Measurements from ENCODE around the gene REC114.

DNA sequence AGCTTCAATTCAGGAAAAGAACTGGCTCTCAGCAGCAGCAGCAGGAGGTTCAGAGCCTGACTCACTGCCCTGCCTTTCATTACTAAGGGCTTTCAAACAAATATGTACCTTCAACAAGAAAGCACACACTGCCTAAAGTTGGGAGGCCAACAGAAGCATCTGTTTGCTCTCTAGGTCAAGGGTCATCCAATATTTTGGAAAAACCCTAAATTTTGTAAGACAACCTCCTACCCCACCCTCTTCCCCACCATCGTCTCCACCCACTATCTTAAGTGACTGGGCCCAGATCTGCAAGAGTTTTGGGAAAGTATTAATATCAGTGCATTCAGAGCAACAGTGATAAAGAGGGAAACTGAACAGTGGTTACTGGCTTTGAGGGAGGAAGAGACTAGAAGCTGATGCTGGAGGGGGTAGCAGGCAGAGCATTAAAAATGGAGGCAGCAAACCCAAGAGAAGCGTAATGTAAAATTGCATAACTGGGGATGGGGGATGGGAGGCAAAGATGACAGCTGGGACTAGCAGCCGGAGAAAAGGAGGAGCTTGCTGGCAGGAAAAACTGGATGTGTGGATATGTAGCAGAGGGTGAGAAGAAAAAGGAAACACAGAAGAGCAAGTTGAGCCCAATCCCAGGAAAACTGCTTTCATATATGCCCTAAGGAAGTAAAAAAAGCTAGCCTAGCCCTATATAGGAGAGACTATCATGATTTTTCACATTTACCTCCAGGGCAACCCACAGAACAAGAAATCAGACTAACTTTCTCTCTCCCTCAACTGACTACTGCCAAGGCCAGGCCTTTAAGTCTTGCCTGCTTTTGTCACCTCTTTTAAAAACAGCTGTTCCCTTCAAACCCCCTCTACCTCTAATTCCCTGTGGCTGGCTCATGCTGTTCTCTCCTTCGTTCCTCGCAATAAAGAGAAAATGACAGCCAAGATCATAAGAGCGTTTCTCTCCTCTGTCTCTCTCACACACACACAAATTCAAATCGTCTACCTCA lies 158.8 kb downstream of the REC114 start:
- TF ChIP-seq, protein P1, sequence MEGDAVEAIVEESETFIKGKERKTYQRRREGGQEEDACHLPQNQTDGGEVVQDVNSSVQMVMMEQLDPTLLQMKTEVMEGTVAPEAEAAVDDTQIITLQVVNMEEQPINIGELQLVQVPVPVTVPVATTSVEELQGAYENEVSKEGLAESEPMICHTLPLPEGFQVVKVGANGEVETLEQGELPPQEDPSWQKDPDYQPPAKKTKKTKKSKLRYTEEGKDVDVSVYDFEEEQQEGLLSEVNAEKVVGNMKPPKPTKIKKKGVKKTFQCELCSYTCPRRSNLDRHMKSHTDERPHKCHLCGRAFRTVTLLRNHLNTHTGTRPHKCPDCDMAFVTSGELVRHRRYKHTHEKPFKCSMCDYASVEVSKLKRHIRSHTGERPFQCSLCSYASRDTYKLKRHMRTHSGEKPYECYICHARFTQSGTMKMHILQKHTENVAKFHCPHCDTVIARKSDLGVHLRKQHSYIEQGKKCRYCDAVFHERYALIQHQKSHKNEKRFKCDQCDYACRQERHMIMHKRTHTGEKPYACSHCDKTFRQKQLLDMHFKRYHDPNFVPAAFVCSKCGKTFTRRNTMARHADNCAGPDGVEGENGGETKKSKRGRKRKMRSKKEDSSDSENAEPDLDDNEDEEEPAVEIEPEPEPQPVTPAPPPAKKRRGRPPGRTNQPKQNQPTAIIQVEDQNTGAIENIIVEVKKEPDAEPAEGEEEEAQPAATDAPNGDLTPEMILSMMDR (IDR thresholded peaks at IDR 0.05), result no peak
- no peak for TF ChIP-seq POLR2A (IDR thresholded peaks at IDR 0.05)

Measured in uterus (tissue), 2 donors.